ENCODE data around the gene OARD1. TPM values are rescaled to one million over a fixed set of nuclear protein-coding genes. Genes with fewer than 3 reads are reported as not detected.

OARD1 gene
- total RNA-seq, 1 donor from 2014 or later: 8.5 TPM

DNA sequence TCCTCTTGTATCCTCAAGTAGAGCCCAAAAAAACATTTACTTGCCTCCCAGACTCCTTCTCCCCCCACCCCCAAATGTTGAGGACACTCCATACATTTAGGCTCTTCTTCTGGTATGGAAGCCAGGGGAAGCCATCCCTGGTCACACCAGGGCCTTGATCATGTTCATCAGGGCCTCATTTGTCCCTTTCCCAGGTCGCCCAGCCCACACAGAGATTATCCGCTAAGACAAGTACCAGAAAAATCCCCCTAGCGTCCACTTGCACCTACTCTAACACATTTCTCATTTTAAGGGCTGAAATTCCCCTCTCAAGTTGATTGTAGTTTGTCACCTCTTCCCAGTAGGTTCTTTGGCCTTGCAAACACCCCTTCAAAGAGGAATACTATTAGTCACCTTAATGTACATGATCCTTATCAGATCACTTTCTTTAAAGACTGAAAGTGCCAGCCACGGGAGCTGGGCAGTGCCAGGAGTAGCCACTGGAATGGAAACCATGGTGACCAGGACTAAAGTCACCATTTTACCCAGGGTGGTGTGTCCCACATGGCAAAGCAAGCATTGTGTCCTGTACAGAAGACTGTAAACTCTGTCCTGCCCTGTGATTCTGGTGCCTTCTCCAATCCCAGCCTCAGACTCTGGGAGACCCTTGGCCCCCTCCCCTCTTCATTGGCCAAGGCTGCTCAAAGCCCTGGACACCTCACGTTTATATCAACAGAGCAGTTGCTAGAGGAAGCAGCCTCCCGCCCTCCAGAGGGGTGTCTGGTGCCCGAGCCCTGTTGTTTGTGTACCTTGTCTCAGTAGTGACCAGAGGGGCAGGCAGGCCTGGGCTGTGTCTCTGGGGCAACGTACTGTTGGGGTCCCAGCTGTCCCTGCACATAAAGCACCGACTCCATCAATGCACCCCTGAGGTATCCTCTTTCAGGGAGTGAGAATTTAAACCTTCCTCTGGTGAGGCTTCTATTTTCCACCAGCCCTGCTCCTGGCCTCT is 24.1 kb downstream of the OARD1 start:
- no peak for DNase-seq (ENCODE audit: low read depth in 2 of 2)

DNA sequence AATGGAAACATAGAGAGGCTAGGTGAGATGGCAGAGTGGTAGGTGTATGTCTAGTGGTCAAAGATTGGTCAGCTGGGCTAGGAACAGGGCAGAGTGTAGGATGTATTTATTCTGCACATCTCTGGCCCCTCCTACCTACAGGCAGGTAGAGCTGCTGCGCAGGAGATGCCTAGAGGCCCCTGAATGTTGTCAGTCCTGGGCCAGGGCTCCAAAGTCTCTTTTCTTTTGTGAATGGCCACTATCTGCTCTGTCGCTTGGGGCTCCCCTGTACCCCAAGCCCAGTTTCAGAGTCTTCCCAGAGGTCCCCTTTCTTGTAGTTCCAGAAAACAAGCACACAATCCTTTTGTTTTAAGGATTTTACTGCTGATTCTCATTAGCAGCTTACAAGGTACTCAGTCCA is 24.9 kb downstream of the OARD1 start:
- DNase-seq (ENCODE audit: low read depth in 2 of 2): no peak

- no peak for DNase-seq (ENCODE audit: low read depth in 2 of 2)
These were observed 26.1 kb downstream of the OARD1 start for GRCh38 chr6:41046084-41046483.

GRCh38 chr6:41045664-41046063 is 26.5 kb downstream of the OARD1 start:
- DNase-seq (ENCODE audit: low read depth in 2 of 2): no peak

DNA sequence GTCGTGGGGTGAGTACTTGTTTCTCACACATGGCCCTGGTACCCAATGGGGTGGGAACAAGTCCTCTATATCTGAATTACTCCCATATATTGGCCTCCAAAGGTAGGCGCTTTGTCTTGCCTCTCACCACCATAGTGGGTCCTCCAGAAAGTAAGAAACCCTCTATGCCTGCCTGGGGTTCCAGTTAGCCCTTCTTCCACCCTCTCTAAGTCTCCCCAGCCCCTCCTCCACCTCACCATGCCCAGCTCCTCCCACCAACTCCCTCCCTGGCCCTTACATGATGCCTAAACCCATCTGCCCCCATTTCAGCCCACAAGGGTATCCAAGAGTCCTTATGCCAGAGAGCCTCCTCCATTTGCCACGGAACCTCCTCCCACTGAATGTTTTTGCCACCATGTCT is 29.0 kb downstream of the OARD1 start:
- no peak for DNase-seq (ENCODE audit: low read depth in 2 of 2)

DNA sequence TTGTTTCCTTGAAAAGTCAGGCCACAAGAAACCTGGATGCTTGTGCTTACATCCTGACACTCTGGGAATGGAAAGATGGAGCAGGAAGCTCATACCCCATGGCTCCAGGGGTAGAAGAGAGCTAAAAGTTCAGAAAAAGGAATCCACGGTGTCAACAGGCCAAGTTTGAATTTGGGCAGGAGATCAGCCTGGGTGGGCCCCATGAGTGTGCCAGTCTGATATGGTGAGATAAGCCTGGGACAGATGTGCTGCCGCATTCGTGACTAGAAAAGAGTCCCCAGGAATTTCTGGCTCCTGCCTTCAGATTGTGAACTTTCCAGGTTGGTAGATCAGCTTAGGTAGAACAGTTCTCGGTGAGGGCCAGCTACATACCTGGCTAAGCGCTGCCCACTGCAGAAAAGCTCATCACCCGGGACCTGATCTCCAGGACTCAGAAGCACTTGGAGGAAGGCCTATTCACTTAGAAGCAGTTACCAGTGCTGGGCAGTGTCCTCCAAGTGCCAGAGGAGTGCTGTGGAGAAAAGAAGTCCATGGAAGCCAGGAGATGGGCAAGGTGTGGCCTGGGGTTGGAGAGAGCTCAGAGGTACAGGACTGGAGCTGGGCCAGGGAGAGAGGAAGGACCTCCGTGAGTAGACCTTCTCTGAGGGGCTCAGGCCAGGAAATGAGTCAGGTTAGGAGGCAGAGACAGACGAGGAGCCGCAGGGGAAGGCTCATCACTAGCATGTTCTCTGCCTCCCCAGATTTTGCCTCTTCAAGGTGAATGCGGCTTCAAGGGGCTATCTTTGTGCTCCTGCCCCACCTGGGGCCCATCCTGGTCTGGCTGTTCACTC is 29.7 kb downstream of the OARD1 start, which contains the start of gene TSPO2:
TSPO2 (plus strand) TSS at position 242 of the 830 bp plus-strand sequence; CDS start at position 761, 519 bp downstream.
- peak in 1 of 2 donors; percentile 28 for DNase-seq (ENCODE audit: low read depth in 2 of 2)

DNA sequence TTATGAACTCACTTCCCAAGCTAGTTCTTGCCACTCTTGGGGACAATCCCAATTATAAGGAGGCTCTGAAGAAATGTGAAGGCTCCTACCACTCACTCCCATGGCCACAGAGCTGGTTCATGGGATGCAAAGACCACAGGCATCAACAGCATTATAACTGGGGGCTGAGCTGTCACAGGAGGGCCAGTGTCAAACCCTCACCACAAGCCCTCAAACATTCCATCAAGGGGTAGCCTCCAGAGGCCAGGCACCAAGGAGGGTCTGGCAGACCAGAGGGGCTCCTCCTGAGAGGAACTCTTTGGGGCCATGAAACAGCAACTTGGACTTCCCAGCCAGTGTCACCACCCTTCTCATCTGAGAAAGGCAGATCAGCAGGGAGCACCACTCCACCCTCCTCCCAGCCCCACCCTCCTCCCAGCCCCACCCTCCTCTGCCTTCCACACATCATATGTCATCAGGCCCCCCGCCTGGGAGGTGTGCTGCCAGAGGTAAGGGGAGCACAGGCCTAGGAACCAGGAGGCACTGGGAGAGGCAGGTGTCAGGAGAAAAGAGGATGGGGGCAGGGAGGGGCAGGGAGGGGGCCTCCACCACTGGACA is 31.1 kb downstream of the OARD1 start:
- no peak for DNase-seq (ENCODE audit: low read depth in 2 of 2)

GRCh38 chr6:41040101-41040939 is 31.8 kb downstream of the OARD1 start:
- DNase-seq (ENCODE audit: low read depth in 2 of 2): peak in 1 of 2 donors; percentile 17

- DNase-seq (ENCODE audit: low read depth in 2 of 2): peak; percentile 33 to 38
These were observed 32.8 kb downstream of the OARD1 start, which contains the start of gene UNC5CL for GRCh38 chr6:41039060-41039998. UNC5CL (minus strand) TSS chr6:41039221; CDS start chr6:41035074, 4,147 bp downstream.

GRCh38 chr6:41038205-41038604 is 34.0 kb downstream of the OARD1 start:
- no peak for DNase-seq (ENCODE audit: low read depth in 2 of 2)

DNA sequence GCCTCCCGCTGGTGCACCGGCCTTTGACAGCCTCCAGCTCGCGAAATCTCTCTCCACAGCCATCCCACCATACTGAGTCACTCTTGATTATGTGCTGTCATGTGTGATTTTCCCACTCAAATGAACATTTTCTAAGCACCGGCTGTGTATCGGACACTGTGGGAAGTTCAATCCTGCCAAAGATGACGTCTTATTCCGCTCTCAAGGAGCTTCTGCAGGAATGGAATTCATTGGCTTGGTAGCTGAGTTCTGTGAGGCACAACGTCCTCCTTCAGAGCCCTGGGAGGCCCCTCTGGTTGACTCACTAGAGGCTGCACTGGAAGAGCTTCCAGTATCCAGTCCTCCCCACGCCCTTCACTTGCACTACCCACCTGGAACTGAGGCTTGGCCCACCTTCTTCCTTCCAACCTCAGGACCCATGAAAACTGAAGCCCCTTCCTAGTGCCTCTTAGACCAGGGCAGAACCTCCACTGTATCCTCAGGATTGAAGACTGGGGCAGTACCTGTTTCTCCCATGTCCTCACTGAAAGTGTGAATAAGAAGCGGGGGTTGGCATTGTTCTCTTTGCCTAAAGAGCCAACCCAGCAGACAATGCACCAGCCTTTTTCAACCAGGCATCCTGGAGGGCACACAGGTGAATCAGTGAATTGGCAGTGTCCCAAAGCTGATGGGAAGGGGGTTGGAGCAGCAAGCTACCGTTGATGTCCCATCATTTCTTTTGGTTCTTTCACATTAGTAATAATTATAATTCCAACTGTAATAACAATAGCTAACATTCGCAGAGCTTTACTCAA is 34.9 kb downstream of the OARD1 start:
- no peak for DNase-seq (ENCODE audit: low read depth in 2 of 2)

DNA sequence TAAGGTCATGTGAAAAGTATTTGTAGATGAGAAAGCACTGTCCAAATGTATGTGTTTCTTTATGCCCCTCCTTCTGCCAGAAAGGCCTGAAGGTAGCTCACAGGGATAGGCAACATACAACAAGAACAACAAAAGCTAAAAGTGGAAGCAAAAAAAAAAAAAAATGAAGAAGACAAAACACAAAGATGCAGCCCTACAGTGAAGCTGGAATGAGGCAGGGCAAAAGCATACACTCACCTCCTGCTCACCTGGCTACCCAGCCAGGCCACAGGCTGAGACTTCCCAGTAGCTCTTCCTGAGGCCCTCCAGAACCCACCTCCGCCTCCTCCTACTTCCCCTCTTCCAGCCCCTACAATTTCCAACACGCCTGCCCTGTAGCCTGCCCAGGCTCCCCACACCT is 35.6 kb downstream of the OARD1 start:
- no peak for DNase-seq (ENCODE audit: low read depth in 2 of 2)

GRCh38 chr6:41036186-41036585 is 36.0 kb downstream of the OARD1 start:
- no peak for DNase-seq (ENCODE audit: low read depth in 2 of 2)

GRCh38 chr6:41033776-41034175 is 38.4 kb downstream of the OARD1 start:
- no peak for DNase-seq (ENCODE audit: low read depth in 2 of 2)

DNA sequence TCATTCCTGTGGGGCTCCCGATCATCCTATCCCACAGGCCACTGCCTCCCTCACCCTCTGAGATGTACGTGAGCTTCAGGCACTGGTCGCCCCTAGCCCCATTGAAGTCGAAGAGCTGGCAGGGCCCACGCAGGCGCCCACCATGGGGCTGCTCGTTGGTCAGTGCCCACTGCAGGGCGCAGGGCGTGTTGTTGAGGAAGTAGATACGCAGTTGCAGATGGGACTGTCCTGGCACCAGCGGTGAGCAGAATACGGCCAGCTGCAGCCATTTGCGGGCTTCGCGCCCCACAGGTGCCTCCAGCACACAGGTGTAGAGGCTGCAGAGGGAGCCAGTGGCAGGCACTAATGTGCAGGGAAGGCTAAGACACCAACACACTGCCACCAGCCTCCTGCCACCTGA is 39.3 kb downstream of the OARD1 start:
- DNase-seq (ENCODE audit: low read depth in 2 of 2): no peak

GRCh38 chr6:41028561-41029412 is 43.4 kb downstream of the OARD1 start:
- DNase-seq (ENCODE audit: low read depth in 2 of 2): no peak

GRCh38 chr6:41027799-41028560 is 44.2 kb downstream of the OARD1 start:
- peak; percentile 66 to 73 for DNase-seq (ENCODE audit: low read depth in 2 of 2)
